ENCODE data around the gene HPCAL1.

DNA sequence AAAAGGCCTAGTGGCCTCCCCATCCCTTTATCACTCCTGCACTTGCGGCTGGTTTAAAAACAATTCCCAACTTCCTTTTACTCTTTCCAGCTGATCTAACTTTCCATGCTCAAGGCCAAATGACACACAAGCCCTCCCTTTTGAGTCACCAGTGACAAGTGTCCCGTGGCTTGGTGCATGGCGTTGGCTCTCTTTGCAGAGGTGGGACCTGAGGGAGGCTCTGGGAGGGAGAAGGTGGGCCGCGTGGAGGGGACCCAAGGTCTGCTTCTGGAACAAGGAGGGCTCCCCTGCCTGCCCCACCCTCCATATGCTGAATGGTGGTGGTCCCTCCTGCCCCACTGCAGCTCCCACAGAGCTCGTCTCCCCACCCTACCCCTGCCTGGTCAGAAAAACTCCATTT, 30.8 kb upstream of the HPCAL1 start:
- TF ChIP-seq, protein P1, sequence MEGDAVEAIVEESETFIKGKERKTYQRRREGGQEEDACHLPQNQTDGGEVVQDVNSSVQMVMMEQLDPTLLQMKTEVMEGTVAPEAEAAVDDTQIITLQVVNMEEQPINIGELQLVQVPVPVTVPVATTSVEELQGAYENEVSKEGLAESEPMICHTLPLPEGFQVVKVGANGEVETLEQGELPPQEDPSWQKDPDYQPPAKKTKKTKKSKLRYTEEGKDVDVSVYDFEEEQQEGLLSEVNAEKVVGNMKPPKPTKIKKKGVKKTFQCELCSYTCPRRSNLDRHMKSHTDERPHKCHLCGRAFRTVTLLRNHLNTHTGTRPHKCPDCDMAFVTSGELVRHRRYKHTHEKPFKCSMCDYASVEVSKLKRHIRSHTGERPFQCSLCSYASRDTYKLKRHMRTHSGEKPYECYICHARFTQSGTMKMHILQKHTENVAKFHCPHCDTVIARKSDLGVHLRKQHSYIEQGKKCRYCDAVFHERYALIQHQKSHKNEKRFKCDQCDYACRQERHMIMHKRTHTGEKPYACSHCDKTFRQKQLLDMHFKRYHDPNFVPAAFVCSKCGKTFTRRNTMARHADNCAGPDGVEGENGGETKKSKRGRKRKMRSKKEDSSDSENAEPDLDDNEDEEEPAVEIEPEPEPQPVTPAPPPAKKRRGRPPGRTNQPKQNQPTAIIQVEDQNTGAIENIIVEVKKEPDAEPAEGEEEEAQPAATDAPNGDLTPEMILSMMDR (IDR thresholded peaks at IDR 0.05; ENCODE audit: insufficient read depth, low read depth, low read length), result no peak
- TF ChIP-seq EZH2 (IDR thresholded peaks at IDR 0.05; ENCODE audit: insufficient read depth, low read length), result no peak
